Transverse colon (tissue), 4 donors: ENCODE results near the gene RNF169.

ENCODE experiments used
- EP300 ChIP-seq: sonication (generic); formaldehyde crosslinking; IDR thresholded peaks from one replicate; pipeline ENCODE4 v1.6.1; 2017; ENCODE audit warnings: antibody characterized with exemption, low read depth
- POLR2A ChIP-seq: fragments of 450-650 bp; IDR thresholded peaks from one replicate; pipeline ENCODE4 v1.6.1; 2016; ENCODE audit warnings: antibody characterized with exemption, mild to moderate bottlenecking, moderate library complexity
- POLR2AphosphoS5 ChIP-seq, 3 donors: sonication (generic); formaldehyde crosslinking; IDR thresholded peaks; one replicate each; pipeline ENCODE4 v1.6.1; 2016; ENCODE audit warnings: antibody characterized with exemption in 3 of 3
- TF ChIP-seq, protein P1 (sequence below), 5 experiments: fragments of 200-600 bp in 3 of 5; fragments of 450-650 bp in 2 of 5; sonication (generic) in 3 of 5; IDR thresholded peaks; 1 replicate in 2 of 5; 2 replicates in 3 of 5; pipeline ENCODE4 v1.5.1; 2016 to 2017; ENCODE audit warnings: antibody characterized with exemption in 5 of 5, inconsistent platforms in 3 of 5, mild to moderate bottlenecking in 2 of 5, moderate library complexity in 1 of 5

DNA sequence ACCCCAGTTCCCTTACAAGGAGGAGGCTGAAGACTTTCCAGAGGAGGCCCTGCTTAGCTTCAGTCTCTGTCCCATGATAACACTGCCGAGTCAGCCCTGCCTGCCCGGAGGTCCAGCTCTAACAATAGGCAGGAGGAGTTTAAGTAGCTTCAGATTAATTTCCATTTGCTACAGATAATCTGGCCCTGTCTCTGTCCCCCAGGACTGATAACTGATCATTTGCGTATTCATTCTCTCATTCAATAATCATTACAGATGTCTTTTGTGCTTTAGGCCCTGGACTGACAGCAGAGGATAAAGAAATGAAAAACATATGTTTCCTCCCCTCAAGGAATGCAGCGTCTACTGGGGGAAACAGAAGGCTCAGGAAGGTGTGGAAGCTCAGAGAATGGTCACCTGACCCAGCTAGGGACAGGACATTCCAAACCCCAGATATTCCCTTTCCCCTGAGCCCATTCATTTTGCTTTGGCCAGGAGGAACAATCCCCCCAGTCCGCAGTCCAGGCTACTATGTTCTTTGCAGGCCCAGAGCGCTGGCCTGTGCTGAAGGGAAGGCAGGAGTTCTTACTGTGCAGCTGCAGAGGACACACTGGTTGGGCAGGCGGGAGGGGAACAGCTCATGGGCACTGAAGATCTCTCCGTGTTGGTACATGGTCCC is 38.2 kb upstream of the RNF169 start:
- TF ChIP-seq POLR2A (no peak), EP300 (no peak), POLR2AphosphoS5 (IDR thresholded peaks at IDR 0.05) (no peak)
- TF ChIP-seq, protein P1, sequence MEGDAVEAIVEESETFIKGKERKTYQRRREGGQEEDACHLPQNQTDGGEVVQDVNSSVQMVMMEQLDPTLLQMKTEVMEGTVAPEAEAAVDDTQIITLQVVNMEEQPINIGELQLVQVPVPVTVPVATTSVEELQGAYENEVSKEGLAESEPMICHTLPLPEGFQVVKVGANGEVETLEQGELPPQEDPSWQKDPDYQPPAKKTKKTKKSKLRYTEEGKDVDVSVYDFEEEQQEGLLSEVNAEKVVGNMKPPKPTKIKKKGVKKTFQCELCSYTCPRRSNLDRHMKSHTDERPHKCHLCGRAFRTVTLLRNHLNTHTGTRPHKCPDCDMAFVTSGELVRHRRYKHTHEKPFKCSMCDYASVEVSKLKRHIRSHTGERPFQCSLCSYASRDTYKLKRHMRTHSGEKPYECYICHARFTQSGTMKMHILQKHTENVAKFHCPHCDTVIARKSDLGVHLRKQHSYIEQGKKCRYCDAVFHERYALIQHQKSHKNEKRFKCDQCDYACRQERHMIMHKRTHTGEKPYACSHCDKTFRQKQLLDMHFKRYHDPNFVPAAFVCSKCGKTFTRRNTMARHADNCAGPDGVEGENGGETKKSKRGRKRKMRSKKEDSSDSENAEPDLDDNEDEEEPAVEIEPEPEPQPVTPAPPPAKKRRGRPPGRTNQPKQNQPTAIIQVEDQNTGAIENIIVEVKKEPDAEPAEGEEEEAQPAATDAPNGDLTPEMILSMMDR (IDR thresholded peaks at IDR 0.05): no peak
